C1 segment of cervical spinal cord (tissue), 14 donors: ENCODE measurements around the gene TFAP2E.
A peak's percentile ranks its signal among the peaks of the same experiment; 100 is the strongest.
"Not testable (repeated sequence)": the region's sequence is repeated elsewhere in the genome, so short reads cannot be mapped to it uniquely, and the experiment has no call there.

Experiments
- DNase-seq, 14 donors: peaks; one replicate each; lab custom pipeline; 2025; lab: John Stamatoyannopoulos, UW

The TFAP2E gene

DNA sequence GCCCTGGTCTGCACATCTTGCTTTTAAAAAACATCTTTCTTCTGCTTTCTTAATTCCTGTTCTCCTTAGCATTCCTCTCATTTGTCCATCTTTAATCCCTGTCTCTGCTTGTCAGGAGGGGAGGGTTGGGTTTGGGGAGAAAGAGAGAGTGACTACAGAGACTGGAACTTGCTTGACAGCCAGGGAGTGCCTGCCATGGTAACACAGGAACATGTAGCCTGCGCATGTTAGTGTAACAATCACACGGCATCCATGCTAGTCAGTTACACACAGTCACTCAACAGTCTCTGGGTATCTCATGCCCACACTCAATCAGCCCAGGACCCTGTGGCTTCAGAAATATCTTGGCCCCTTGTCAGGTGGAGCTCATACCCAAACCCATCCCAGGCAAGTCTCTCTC is 818 bp upstream of the TFAP2E start:
- DNase-seq: no peak

DNA sequence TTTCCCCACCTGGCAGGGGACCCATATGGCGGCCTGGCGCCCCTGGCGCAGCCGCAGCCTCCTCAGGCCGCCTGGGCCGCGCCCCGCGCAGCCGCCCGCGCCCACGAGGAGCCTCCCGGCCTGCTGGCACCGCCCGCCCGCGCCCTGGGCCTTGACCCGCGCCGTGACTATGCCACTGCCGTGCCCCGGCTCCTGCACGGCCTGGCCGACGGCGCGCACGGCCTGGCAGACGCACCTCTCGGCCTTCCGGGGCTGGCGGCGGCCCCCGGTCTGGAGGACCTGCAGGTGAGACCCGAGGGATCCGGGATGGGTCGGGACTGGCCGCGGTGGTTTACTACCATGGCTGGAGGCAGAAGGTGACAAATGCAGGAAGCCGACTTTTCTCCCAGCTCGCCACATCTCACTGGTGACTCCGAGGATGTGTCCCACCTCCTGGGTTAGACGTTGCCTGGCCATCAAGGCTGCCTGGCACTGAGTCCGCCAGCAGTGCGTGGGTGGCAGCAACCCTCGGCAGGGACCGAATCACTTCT is 1.1 kb downstream of the TFAP2E start:
- DNase-seq: no peak

DNA sequence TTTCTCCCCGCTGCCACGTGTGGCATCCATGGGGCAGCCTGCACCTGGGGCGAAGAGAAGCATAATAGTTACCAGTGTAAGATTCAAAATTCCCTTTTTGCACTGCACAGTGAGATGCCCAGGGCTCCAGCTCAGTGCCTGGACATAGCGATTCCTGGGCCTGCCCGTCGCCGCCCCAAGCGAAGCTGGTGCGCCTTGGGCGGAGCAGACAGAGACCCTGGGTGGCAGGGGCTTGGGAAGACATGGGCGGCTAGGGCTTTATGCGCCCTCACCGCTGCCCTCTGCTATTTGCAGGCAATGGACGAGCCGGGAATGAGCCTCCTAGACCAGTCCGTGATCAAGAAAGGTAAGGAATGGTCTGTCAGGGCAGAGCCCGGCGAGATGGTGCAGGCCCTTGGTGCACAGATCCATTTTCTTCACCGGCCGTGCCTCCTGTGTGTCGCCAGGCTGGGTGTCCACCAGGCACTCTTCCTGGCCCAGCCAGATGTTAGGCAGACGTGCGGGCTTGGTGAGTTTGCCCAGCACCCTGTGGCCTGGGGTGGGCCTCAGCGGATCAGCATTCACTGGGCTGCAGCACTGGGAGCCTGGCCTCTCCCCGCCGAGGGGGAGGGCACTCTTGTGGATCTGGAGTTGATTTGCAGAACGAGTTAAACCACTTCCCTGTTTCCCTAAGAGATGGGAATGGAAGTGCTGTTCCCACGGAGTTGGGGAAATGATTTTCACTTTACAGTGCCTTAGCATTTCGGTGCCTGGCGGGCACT is 1.7 kb downstream of the TFAP2E start:
- no peak for DNase-seq

DNA sequence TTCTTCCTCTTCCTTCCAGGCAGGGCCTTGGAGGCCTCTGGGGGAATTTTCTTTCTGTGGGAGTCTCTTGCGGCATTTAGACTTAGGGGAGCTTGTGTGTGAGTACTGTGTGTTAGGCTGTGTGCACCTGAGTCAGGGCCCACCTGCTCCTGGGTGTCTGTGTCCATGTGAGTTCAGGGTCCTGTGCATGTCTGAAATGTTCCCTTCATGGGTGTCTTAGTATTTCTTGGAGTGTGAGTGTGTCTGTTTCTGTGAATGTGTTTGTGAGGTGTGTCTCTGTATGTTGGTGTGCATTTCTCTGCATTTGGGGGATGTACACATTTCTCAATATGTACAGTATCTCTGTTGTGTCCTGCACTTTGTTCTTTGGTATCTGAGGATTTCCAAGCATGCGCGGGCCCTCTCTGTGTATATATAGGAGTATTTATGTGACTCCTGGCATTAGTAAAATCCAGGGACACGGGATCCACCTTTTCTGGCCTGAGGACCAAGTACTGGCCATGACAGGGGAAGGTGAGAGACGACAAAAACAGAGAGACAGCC is 2.4 kb downstream of the TFAP2E start:
- no peak for DNase-seq

DNA sequence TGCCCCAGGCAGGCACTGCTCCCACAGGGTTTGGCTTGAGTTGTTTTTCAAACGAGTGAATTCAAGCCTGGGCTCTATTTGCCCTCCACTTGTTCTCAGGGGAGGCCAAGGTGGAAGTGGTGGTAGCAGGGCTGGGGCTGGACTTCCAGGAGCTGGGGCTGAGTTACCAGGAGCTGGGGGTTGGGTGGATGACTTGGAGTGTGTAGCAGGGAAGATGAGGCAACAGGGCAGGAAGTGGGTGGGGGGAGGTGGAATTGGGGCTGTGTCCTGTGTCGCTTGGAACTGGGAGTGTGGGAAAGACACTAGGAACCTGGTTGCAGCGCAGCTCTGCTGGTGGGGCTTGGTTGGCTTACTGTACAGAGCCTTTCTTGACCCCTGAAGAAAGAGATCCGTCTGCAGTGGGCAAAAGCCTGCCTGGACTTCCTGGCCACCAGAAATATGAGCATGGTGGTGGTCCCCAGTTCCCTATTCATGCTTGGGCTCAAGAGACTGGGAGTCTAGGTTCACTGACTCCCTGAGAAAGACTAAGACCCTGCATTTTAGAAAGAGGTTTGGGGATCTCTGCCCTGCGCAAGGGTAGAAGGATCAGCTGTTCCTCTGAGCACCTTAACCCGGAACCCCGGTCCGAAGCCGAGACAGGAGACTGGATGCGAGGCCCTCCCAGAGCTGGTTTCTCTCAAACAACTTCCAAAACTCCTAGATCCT is 3.1 kb downstream of the TFAP2E start:
- DNase-seq: no peak

DNA sequence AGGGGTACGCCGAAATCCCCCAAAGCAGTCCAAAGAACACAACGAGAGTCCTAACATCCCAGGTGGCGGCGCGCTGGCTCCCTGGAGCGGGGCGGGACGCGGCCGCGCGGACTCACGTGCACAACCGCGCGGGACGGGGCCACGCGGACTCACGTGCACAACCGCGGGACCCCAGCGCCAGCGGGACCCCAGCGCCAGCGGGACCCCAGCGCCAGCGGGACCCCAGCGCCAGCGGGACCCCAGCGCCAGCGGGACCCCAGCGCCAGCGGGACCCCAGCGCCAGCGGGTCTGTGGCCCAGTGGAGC is 3.6 kb downstream of the TFAP2E start:
- not testable (repeated sequence) for DNase-seq

DNA sequence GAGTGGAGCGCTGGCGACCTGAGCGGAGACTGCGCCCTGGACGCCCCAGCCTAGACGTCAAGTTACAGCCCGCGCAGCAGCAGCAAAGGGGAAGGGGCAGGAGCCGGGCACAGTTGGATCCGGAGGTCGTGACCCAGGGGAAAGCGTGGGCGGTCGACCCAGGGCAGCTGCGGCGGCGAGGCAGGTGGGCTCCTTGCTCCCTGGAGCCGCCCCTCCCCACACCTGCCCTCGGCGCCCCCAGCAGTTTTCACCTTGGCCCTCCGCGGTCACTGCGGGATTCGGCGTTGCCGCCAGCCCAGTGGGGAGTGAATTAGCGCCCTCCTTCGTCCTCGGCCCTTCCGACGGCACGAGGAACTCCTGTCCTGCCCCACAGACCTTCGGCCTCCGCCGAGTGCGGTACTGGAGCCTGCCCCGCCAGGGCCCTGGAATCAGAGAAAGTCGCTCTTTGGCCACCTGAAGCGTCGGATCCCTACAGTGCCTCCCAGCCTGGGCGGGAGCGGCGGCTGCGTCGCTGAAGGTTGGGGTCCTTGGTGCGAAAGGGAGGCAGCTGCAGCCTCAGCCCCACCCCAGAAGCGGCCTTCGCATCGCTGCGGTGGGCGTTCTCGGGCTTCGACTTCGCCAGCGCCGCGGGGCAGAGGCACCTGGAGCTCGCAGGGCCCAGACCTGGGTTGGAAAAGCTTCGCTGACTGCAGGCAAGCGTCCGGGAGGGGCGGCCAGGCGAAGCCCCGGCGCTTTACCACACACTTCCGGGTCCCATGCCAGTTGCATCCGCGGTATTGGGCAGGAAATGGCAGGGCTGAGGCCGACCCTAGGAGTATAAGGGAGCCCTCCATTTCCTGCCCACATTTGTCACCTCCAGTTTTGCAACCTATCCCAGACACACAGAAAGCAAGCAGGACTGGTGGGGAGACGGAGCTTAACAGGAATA is 4.2 kb downstream of the TFAP2E start:
- DNase-seq: peak in 1 of 14 donors; percentile 24

DNA sequence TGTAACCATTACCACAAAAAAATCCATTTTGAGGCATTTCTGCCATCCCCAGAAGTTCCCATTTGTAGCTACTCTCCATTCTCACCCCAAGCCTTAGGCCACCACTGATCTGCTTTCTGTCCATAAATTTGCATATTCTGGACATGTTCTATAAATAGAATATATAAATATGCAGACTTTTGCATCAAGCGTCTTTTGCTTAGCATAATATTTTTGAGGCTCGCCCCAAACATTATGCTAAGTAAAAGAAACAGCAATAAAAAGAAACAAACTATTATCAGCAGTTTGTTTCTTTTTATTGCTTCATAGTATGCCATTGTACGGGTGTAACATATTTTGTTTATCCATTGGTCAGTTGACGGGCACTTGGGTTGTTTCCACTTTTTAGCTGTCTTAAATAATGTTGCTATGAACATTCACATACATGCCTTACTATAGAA is 7.9 kb downstream of the TFAP2E start:
- DNase-seq: no peak

DNA sequence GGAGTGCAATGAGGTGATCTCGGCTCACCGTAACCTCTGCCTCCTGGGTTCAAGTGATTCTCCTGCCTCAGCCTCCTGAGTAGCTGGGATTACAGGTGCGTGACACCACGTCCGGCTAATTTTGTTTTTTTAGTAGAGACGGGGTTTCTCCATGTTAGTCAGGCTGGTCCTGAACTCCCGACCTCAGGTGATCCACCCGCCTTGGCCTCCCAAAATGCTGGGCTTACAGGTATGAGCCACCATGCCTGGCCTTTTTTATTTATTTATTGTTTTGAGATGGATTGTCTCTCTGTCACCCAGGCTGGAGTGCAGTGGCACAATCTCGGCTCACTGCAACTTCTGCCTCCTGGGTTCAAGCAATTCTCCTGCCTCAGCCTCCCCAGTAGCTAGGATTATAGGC is 8.5 kb downstream of the TFAP2E start:
- not testable (repeated sequence) for DNase-seq

DNA sequence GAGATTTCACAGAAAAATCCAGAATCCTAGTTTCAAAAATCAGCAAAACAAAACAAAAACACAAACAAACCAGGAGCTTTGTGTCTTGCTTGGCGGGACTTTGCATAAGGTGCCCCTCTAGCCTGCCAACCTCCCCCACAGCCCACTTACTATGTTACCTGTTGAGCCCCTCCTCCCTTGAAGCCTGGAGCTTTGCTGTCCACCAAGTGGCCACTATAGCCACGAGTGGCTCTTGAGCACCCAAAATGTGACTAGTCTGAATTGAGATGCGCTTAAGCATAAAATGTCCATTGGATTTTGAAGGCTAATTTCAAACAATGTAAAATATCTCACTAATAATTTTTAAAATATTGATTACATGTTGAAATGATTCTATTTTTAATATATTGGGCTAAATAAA is 12.2 kb downstream of the TFAP2E start:
- no peak for DNase-seq

DNA sequence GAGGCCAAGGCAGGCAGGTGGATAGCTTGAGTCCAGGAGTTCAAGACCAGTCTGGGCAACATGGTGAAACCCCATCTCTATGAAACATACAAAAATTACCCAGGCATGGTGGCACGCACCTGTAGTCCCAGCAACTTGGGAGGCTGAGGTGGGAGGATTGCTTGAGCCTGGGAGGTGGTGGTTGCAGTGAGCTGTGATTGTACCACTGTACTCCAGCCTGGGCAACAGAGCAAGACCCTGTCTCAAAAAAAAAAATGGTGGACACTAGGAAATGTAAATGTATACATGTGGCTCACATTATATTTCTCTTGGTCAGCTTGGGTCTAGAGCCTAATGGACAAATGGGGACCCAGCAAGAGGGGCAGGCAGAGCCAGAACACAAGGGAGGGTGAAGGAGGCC is 12.7 kb downstream of the TFAP2E start:
- DNase-seq: not testable (repeated sequence)

DNA sequence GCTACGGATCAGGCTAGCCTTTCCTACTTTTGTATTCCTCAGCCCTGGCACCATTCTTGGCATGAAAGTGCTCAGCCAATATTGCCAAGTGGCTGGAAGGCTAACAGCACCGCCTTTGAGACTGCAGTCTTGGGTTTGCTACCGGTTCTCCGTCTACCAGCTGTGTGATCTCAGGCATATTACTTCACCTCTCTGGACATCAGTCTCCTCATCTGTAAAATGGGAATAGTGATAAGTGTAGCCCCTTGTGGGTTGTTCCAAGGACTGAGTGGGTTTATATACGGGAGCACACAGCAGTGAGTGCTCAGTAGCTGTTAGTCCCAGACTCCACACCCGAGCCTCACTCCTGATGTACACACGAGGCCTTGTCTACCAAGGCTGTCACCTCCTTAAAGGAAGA is 13.7 kb downstream of the TFAP2E start:
- no peak for DNase-seq

DNA sequence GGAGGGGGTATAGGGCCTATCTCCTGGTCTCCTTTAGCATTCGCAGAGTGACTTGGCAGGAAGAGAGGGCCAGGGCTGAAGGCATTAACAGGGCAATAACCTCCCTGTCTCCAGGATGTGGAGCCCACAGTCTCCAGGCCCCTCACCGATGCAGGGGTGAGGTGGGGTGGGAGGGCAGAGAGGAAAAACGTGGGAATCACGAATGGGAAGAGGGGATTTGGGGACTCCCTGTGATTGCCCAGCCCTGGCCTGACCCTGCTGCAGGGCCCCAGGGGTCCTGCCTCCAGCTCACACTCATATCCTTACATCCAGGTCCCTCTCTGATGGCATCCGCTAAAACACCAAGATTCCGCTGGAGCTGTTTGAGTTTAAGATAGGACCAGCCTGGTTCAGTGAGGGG is 14.6 kb downstream of the TFAP2E start:
- no peak for DNase-seq

DNA sequence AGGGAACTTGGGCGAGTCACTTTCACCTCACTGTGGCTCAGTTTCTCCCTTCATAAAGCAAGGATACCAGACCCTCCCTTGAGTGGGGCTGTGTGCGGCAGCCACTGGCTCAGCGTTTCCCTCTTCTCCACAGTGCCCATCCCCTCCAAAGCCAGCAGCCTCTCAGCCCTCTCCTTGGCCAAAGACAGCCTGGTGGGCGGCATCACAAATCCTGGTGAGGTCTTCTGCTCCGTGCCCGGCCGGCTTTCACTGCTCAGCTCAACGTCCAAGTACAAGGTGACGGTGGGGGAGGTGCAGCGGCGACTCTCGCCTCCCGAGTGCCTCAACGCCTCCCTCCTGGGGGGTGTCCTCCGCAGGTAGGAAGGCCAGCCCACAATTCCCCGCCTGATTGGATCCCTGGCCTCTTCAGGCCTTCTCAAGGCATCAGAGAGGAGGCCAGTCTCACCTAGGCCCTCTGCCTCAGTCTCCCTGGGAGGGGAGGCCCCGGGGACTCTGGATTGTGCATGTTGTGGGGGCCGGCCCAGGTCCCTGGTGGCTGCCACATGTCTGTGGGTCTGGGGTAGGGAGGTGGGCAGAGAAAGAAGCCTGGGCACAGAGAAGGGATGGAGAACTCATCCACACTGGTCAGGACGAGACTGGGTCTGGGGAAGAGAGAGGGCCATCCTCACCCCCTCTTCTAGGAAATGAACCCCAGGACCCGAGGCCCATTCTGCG is 15.2 kb downstream of the TFAP2E start:
- DNase-seq: no peak

DNA sequence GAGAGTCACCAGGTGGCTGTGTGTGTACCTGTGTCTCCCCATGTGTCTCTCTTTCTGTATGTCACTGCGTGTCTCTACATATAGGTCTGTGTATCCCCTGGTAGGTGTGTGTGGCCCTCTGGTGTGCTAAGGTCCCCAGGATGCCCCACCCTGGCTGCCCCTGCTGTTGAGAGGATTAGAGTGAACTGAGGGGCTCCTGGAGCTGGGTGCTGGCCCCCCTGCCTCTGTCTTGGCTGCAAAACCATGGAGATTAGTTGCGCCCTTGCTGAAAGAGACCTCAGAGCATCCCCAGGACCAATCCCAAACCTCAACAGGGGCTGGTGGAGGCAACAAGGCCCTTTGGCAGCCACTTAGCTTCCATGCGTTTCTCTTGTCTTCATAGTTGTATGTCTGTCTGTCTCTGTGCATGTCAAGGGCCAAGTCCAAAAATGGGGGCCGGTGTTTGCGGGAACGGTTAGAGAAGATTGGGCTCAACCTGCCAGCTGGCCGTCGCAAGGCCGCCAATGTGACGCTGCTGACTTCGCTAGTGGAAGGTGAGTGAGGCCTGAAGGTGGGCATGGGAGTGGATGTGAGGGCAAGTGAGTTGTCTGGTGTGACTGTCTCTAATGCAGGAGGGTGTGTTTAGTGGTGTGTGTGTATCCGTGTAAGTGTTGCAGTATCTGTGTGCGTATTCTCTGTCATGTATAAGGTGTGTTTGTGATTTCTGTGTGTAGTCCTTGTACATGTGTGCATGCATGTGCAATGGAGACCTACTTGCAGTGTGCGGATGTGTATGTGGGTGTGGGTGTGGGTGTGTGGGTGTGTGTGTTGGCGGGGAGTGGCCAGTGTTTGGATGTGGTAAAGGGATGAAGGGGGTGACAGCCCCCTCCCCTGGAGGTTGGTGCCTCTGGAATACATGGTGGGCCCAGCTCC is 16.7 kb downstream of the TFAP2E start:
- no peak for DNase-seq

DNA sequence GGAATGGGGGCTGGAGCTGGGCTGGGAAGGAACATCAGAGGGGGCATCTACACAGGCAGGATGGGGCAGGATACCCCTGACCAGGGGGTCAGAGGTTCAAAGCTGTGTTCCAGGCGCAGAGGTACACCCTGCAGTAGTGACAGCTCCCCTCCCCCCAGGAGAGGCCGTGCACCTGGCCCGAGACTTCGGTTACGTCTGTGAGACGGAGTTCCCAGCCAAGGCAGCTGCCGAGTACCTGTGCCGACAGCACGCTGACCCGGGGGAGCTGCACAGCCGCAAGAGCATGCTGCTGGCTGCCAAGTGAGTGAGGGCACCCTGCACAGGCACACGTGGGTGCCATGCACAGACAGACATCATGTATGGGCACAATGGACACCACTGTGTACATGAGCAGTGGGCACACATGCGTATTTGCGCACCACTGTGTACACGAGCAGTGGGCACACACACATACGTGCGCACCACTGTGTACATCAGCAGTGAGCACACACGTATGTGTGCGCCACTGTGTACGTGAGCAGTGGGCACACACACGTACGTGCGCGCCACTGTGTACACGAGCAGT is 17.4 kb downstream of the TFAP2E start:
- DNase-seq: no peak

DNA sequence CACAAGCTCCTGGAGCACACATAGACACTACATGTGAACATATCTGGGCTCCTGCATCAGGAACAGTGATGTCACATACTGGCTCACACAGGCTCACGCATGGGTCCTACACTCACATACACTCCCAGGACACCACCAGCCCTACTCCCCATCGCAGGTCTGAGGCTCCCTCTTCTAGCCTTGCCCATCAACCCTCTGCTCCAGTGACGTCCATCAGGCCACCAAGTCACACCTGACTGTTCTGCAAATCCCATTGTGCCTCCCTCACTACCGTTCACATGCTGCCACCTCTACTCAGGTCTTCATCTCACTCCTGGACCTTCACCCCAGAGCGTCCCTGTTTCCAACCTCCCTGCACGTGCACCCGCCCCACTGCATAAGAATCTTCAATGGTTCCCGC is 18.1 kb downstream of the TFAP2E start:
- no peak for DNase-seq

DNA sequence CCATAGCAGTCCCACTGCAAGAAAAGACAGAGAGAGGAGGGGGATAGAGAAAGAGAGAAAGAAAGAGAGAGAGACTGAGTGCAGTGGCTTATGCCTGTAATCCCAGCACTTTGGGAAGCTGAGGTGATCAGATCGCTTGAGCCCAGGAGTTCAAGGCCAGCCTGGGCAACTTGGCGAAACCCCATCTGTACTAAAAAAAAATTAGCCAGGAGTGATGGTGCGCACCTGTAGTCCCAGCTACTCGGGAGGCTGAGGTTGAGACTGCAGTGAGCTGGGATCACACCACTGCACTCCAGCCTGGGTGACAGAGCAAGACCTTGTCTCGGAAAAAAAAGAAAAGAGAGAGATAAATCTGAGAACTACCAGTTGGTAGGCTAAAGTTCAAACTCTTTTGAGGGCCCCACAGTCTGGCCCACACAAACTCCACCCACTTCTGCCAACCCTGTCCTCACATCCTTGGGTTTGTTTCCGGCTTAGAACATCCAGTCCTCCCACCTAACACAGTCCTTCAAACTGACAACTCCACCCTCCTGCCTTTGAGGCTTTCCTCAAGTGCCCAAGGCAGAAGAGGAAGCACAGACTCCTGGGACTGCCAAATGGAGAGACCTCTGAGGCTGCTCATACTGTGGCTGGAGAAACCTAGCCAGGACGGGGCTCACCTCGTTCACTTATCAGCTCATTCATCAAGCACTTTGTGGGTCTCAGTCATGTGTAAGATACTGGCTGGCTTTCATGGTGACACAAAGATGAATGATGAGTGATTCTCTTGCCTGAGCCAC is 20.1 kb downstream of the TFAP2E start:
- no peak for DNase-seq
